Daoy (cell line): ENCODE measurements around the gene POLR3K. TPM values are rescaled to one million over a fixed set of nuclear protein-coding genes. Genes with fewer than 3 reads are reported as not detected.

ENCODE experiments used
- DNase-seq: peaks from one replicate; pipeline ENCODE4 v3.0.0-alpha.2; 2015; ENCODE audit warnings: low read depth
- total RNA-seq: library from RNA; depleted of rRNA; stranded (reverse); fragments of >200 nt; shearing (Covaris generic); gene quantifications from 2 replicates; pipeline ENCODE4 v1.2.3, GENCODE V29; 2014; rRNA removed

The POLR3K gene
- total RNA-seq: 3.2 and 10.8 TPM in 2 replicates

GRCh38 chr16:53346-54236 lies at the start of gene POLR3K, which contains the start of gene SNRNP25:
TSS of gene POLR3K (minus strand) at chr16:53608. CDS start at chr16:53586, 22 bp downstream.
TSS of gene SNRNP25 (plus strand) at chr16:53828. CDS start at chr16:54017, 189 bp downstream.
- DNase-seq: peak; percentile 98

- DNase-seq: no peak
Observed at GRCh38 chr16:102060-102855, 48.9 kb upstream of the POLR3K start.

- no peak for DNase-seq
Observed at GRCh38 chr16:101586-101985, 48.2 kb upstream of the POLR3K start.

- no peak for DNase-seq
Observed at GRCh38 chr16:100989-101388, 47.6 kb upstream of the POLR3K start.

GRCh38 chr16:97822-98221 lies 44.4 kb upstream of the POLR3K start:
- DNase-seq: no peak

GRCh38 chr16:96935-97381 lies 43.5 kb upstream of the POLR3K start:
- peak; percentile 89 for DNase-seq

- DNase-seq: no peak
Observed at GRCh38 chr16:94918-95265, 41.5 kb upstream of the POLR3K start.

- DNase-seq: no peak
Observed at GRCh38 chr16:92431-93339, 39.3 kb upstream of the POLR3K start.

- DNase-seq: no peak
Observed at GRCh38 chr16:91484-91883, 38.1 kb upstream of the POLR3K start.

GRCh38 chr16:89391-90302 lies 36.2 kb upstream of the POLR3K start:
- no peak for DNase-seq

- no peak for DNase-seq
Observed at GRCh38 chr16:88613-89012, 35.2 kb upstream of the POLR3K start.

GRCh38 chr16:86483-86952 lies 33.1 kb upstream of the POLR3K start:
- no peak for DNase-seq

- DNase-seq: no peak
Observed at GRCh38 chr16:85865-86264, 32.5 kb upstream of the POLR3K start.

- no peak for DNase-seq
Observed at GRCh38 chr16:85407-85782, 32.0 kb upstream of the POLR3K start.

GRCh38 chr16:84718-85406 lies 31.5 kb upstream of the POLR3K start:
- DNase-seq: peak; percentile 93

- DNase-seq: peak; percentile 47
Observed at GRCh38 chr16:83781-84615, 30.6 kb upstream of the POLR3K start.

- no peak for DNase-seq
Observed at GRCh38 chr16:83060-83603, 29.7 kb upstream of the POLR3K start.
